Neural progenitor cell (in vitro differentiated cells): ENCODE data around the gene MYO1C. TPM values are rescaled to one million over a fixed set of nuclear protein-coding genes. Genes with fewer than 3 reads are reported as not detected.
A peak's percentile ranks its signal among the peaks of the same experiment; 100 is the strongest.

ENCODE experiments used
- DNase-seq: peaks from one replicate; pipeline ENCODE4 v3.0.0-alpha.2; 2016; ENCODE audit warnings: low spot score
- H2AFZ ChIP-seq: fragments of 200-600 bp; sonication (generic); replicated peaks from 2 replicates; pipeline ENCODE4 v1.6.1; 2016; ENCODE audit warnings: antibody characterized with exemption
- H3F3A ChIP-seq: fragments of 200-600 bp; sonication (generic); 2 replicates; pipeline ENCODE4 v1.6.1; 2016; ENCODE audit warnings: antibody characterized with exemption, low read depth
- H3K27ac ChIP-seq: fragments of 200-600 bp; sonication (generic); 2 replicates; pipeline ENCODE4 v1.5.1; 2016; ENCODE audit warnings: mild to moderate bottlenecking
- H3K27me3 ChIP-seq: fragments of 200-600 bp; sonication (generic); 2 replicates; pipeline ENCODE4 v1.6.1; 2016; ENCODE audit warnings: mild to moderate bottlenecking, moderate library complexity
- H3K36me3 ChIP-seq: fragments of 200-600 bp; sonication (generic); 2 replicates; pipeline ENCODE4 v1.5.1; 2016
- H3K4me1 ChIP-seq: fragments of 200-600 bp; sonication (generic); 2 replicates; pipeline ENCODE4 v1.6.1; 2016; ENCODE audit warnings: mixed run types
- H3K4me2 ChIP-seq: fragments of 200-600 bp; sonication (generic); 2 replicates; pipeline ENCODE4 v1.6.1; 2016
- H3K4me3 ChIP-seq: fragments of 200-600 bp; sonication (generic); 2 replicates; pipeline ENCODE4 v1.5.1; 2016
- H3K79me2 ChIP-seq: fragments of 200-600 bp; sonication (generic); 2 replicates; pipeline ENCODE4 v1.6.1; 2016; ENCODE audit warnings: low read depth
- H3K9ac ChIP-seq: fragments of 200-600 bp; sonication (generic); 2 replicates; pipeline ENCODE4 v1.6.1; 2016
- H3K9me3 ChIP-seq: fragments of 200-600 bp; sonication (generic); 2 replicates; pipeline ENCODE4 v1.5.1; 2016; ENCODE audit warnings: low read depth
- H4K20me1 ChIP-seq: fragments of 200-600 bp; sonication (generic); 2 replicates; pipeline ENCODE4 v1.6.1; 2016; ENCODE audit warnings: low read depth
- H3K27ac Mint-ChIP-seq: 3 replicates; pipeline ENCODE4 v1.8.0; 2021; ENCODE audit warnings: mixed read lengths
- H3K27me3 Mint-ChIP-seq: 2 replicates; pipeline ENCODE4 v1.8.0; 2022; ENCODE audit warnings: low read depth, mild to moderate bottlenecking, inconsistent platforms, moderate library complexity, mixed read lengths; ENCODE audit not compliant: insufficient read depth
- H3K36me3 Mint-ChIP-seq: 3 replicates; pipeline ENCODE4 v1.8.0; 2021; ENCODE audit warnings: mixed read lengths
- H3K4me1 Mint-ChIP-seq: 3 replicates; pipeline ENCODE4 v1.8.0; 2021; ENCODE audit warnings: mixed read lengths
- H3K4me3 Mint-ChIP-seq: 3 replicates; pipeline ENCODE4 v1.8.0; 2021; ENCODE audit warnings: mild to moderate bottlenecking, moderate library complexity, mixed read lengths
- H3K9me3 Mint-ChIP-seq: 3 replicates; pipeline ENCODE4 v1.8.0; 2020; ENCODE audit warnings: mixed read lengths
- EZH2 ChIP-seq: fragments of 200-600 bp; sonication (generic); IDR thresholded peaks from 2 replicates; pipeline ENCODE4 v1.6.1; 2017; ENCODE audit warnings: antibody characterized with exemption, mild to moderate bottlenecking, moderate library complexity
- EZH2phosphoT487 ChIP-seq: fragments of 200-600 bp; sonication (generic); IDR thresholded peaks from 2 replicates; pipeline ENCODE4 v1.6.1; 2017; ENCODE audit warnings: antibody characterized with exemption
- total RNA-seq: library from RNA; depleted of rRNA; stranded (reverse); fragments of >200 nt; gene quantifications from 2 replicates; pipeline ENCODE4 v1.2.3, GENCODE V29; 2015; ENCODE audit warnings: low replicate concordance
- TF ChIP-seq, protein P1 (sequence below): fragments of 200-600 bp; sonication (generic); IDR thresholded peaks from 2 replicates; pipeline ENCODE4 v1.5.1; 2017; ENCODE audit warnings: antibody characterized with exemption, mild to moderate bottlenecking

MYO1C gene
- total RNA-seq, 1 donor from 2014 or later = 28.7 TPM

DNA sequence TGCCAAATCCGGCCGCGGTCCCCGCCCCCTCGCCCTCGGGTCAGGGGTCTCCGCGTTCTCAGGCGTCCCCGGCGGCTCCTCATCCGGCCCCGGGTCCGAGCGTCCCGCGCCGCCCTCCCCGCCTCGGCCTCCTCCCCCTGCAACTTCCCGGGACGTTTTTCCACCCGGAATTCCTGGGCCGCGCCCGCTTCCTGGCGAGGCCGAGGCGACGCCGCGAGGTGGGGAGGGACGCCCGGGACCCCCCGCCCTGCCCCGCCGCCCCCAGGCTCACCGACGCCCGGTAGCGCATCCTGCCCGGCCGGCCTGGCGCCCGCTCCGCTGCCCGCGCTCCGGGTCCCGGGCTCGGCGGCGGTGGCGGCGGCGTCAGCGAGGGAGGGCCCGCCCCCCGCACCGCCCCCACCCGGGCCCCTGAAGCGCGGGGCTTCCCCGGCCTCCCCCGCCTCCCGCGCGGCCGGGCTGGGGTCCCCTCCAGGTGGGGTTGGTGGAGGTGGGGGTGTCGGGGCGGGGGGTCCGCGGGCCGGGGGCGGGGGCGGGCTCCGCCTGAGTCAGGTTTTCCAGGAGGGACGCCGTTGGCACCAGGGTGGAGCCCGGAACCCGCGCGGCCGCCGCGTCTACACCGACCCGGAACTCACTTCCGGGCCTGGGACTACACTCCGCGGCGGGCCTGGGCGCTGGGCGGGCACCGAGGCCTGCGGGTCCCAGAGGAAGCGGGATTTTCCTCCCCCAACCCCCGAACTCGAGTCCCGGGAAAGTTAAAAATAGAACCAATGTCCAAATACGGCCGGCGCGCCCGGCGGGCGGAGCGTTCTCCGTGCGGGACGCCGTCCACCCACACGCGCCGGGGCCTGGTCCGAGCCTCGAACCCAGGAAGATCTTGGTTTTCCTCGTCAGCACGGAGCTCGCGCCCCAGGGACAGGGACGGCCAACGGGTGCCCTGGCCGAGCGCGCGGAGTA is 6.8 kb downstream of the MYO1C start:
- H3K9me3 ChIP-seq = no peaks in the 10 kb centered on the region
- H4K20me1 ChIP-seq = peaks cover 31% of the 10 kb centered on the region
- H3K79me2 ChIP-seq = peaks cover 12% of the 10 kb centered on the region
- H3K27ac ChIP-seq = no peak overlapping the region
- H2AFZ ChIP-seq = no peak overlapping the region
- H3K27me3 Mint-ChIP-seq = peaks cover 4% of the 10 kb centered on the region
- peaks cover 58% of the 10 kb centered on the region for H3F3A ChIP-seq
- DNase-seq = peak; percentile 87
- peaks cover 15% of the 10 kb centered on the region for H3K4me1 ChIP-seq
- H3K27ac Mint-ChIP-seq = no peak overlapping the region
- H3K9me3 Mint-ChIP-seq = no peaks in the 10 kb centered on the region
- H3K4me3 Mint-ChIP-seq = peak overlapping the region; percentile 90
- H3K9ac ChIP-seq = no peak overlapping the region
- peaks cover 30% of the 10 kb centered on the region for H3K27me3 ChIP-seq
- no peaks in the 10 kb centered on the region for H3K36me3 ChIP-seq
- H3K4me2 ChIP-seq = peak overlapping the region; percentile 87
- H3K36me3 Mint-ChIP-seq = peaks cover 11% of the 10 kb centered on the region
- peak overlapping the region; percentile 82 for H3K4me3 ChIP-seq
- TF ChIP-seq, protein P1, sequence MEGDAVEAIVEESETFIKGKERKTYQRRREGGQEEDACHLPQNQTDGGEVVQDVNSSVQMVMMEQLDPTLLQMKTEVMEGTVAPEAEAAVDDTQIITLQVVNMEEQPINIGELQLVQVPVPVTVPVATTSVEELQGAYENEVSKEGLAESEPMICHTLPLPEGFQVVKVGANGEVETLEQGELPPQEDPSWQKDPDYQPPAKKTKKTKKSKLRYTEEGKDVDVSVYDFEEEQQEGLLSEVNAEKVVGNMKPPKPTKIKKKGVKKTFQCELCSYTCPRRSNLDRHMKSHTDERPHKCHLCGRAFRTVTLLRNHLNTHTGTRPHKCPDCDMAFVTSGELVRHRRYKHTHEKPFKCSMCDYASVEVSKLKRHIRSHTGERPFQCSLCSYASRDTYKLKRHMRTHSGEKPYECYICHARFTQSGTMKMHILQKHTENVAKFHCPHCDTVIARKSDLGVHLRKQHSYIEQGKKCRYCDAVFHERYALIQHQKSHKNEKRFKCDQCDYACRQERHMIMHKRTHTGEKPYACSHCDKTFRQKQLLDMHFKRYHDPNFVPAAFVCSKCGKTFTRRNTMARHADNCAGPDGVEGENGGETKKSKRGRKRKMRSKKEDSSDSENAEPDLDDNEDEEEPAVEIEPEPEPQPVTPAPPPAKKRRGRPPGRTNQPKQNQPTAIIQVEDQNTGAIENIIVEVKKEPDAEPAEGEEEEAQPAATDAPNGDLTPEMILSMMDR = no peak
- TF ChIP-seq EZH2 = peak; percentile 14
- TF ChIP-seq EZH2phosphoT487 = no peak
- peaks cover 34% of the 10 kb centered on the region for H3K4me1 Mint-ChIP-seq

DNA sequence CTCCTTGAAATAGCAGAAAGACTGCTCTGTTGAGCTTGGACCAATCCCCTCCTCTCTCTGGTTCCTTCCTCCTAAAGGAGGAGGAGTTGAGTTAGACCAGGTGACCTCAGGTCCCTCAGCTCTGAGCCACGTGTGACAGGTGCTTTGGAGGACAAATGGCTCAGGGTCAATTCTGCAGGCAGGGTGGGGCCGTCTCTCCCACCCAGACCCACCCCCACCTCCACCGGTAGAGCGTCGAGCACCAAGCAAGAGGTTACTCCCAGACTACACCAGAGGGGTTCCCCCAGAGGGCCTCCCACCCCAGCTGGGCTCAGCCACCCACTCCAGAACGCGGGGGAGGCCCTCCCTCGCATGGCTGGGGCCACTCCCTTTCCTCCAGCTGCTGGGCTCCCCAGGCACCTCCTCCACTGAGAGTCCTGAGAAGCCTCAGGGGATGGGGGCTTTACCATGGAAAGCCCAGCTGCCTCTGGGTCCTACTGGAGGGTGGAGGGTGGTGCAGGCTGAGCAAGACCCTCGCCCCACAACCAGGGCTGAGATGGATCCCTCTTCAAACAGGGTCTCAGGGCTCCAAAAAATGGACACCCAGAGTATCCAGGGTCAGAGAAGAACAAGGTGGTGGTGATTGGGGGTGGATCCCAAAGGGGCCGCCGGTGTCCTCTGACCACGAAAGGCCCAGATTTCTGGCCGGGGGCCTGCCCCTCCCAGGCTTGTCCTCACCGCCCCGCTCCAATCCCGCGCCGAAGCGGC is 7.6 kb downstream of the MYO1C start:
- Mint-ChIP-seq H3K4me3 (peak overlapping the region; percentile 90), H3K36me3 (peaks cover 11% of the 10 kb centered on the region), H3K27ac (peak overlapping the region; percentile 94), H3K27me3 (peaks cover 4% of the 10 kb centered on the region), H3K9me3 (no peaks in the 10 kb centered on the region), H3K4me1 (peaks cover 30% of the 10 kb centered on the region)
- Histone ChIP-seq H3K36me3 (no peaks in the 10 kb centered on the region), H3K9me3 (no peaks in the 10 kb centered on the region), H3K4me2 (peak overlapping the region; percentile 87), H2AFZ (no peak overlapping the region), H3K9ac (no peak overlapping the region), H3K79me2 (peaks cover 5% of the 10 kb centered on the region), H3F3A (peaks cover 53% of the 10 kb centered on the region), H3K27ac (no peak overlapping the region), H3K4me1 (peaks cover 15% of the 10 kb centered on the region), H3K4me3 (peak overlapping the region; percentile 82), H4K20me1 (peaks cover 23% of the 10 kb centered on the region), H3K27me3 (peaks cover 30% of the 10 kb centered on the region)
- TF ChIP-seq EZH2phosphoT487 = no peak
- TF ChIP-seq, protein P1 = peak; percentile 43
- peak; percentile 80 for DNase-seq

DNA sequence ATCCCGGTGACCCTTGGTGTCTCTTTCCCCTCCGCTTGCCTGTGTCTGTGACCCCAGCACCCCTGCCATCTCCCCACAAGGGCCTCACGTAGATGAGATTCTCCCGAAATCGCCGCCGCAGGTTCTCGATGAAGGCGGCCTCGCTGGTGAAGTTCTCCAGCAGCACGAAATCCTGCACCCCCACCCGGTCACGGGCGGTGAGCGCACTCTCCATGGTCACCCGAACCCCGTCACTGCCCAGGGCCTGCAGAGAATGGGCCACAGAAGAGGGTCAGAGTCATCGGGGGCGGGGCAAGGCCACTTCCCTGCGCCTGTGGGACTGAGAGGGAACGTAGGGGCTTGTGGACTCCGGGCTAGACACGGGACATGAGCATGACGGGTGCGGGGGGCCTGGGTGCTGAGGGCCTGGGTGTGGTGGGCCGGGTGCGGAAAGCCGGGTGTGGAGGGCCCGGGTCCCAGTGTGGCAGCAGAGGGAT is 8.4 kb downstream of the MYO1C start:
- Histone ChIP-seq H3K36me3 (no peaks in the 10 kb centered on the region), H3K79me2 (no peaks in the 10 kb centered on the region), H3K9me3 (no peaks in the 10 kb centered on the region), H3K9ac (no peak overlapping the region), H2AFZ (no peak overlapping the region), H3K27ac (no peak overlapping the region), H4K20me1 (peaks cover 17% of the 10 kb centered on the region), H3F3A (peaks cover 45% of the 10 kb centered on the region), H3K4me2 (peak overlapping the region; percentile 87), H3K27me3 (peaks cover 30% of the 10 kb centered on the region), H3K4me3 (no peak overlapping the region), H3K4me1 (peaks cover 15% of the 10 kb centered on the region)
- Mint-ChIP-seq H3K9me3 (no peaks in the 10 kb centered on the region), H3K27me3 (peaks cover 4% of the 10 kb centered on the region), H3K4me1 (peaks cover 28% of the 10 kb centered on the region), H3K4me3 (peak overlapping the region; percentile 81), H3K27ac (no peak overlapping the region), H3K36me3 (peaks cover 11% of the 10 kb centered on the region)
- no peak for TF ChIP-seq EZH2phosphoT487
- DNase-seq = no peak
